Measurements from ENCODE around the gene UBAC1. TPM values are rescaled to one million over a fixed set of nuclear protein-coding genes. Genes with fewer than 3 reads are reported as not detected.

Gene UBAC1
- total and polyA plus RNA-seq, 10 of the 15 experiments (the other 5 are each of a cell fraction or from before 2014, with no cell fraction given), result 16.7 to 54.6 (median 38.5) TPM

DNA sequence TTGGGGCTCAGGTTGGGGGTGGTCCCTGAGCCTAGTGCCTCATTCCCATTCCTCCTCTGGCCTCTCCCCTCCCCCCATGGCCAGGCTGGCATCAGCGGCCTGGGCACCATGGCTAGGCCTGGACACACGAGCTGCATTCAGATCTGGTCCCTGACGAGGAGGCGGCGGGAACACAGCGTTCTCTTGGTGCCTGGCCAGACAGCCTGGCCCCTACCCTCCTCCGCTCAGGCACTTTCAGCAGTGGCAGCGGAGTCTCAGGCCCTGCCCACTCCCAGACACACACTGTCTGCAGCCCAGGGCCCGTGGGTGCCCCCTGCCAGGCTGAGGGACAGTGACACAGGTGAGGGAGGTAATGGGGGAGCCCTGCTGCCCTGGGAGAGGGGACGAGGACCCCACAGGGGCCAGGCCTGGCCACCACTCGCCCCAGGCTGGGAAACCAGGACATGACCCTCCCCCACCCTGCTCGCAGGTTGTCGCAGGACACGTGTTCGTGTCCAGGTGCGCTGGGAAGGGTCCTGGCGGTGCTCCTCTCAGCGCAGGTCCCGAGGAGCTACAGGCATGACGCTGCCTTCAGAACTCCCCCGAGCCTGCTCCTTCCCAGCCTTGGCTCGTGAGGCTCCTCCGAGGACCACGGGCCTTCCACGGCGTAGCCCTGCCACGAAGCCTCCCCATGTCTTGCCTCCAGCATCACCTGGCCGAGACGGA lies 19.9 kb upstream of the UBAC1 start (continued):
- TF ChIP-seq GABPA (IDR thresholded peaks at IDR 0.05; ENCODE audit: low read depth) (no peak), SMAD5 (IDR thresholded peaks at IDR 0.05; ENCODE audit: low read depth) (no peak)

DNA sequence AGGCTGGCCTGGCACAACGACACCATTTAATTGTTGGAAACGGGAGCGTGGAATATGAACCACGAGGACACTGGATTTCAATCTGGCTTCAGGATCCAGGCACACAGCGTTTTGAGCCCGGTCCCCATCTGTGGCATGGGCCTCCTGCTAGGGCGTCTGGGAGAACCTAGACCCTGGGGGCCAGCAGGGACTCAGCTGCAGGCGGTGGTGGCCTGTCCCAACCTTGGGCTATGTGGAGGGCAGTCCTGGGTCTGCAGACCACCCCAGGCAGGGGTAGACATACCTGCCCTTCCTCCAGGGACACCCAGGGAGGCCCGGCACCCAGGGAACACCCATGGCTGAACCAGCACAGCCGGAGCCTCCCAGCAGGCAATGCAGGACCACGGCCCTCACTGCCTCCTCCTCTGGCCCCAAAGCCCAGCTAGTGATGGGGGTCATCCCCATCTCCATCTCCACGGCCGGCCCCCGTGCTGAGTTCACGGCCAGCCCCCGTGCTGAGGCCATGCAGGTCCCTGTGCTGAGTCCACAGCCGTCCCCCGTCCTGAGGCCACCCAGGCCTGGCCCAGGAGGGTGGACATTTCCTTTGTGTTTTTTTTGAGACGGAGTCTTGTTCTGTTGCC lies 18.5 kb upstream of the UBAC1 start:
- WGBS (ENCODE audit: insufficient coverage, insufficient replicate concordance, low lambda C conversion rate, missing lambda C conversion rate), result 18% methylated on average over 18 of the region's 19 CpGs
- in situ Hi-C loops (cut with MboI), result no loop called here
- Histone ChIP-seq H3K9me3 (replicated peaks; ENCODE audit: control insufficient read depth, insufficient read depth, low read length) (no peaks in the 10 kb centered on the region), H3K4me1 (ENCODE audit: control insufficient read depth, insufficient read depth, low read length) (no peaks in the 10 kb centered on the region), H2AFZ (ENCODE audit: control insufficient read depth, low read depth, low read length) (no peak overlapping the region), H3K36me3 (ENCODE audit: control insufficient read depth in 2 of 2, insufficient read depth in 2 of 2, low read length in 1 of 2) (no peaks in the 10 kb centered on the region), H3K27ac (ENCODE audit: control insufficient read depth, insufficient read depth) (no peak overlapping the region), H3K4me3 (no peak overlapping the region), H4K20me1 (ENCODE audit: control insufficient read depth, insufficient read depth) (no peaks in the 10 kb centered on the region), H3K27me3 (replicated peaks in 1 of 2; ENCODE audit: control insufficient read depth in 2 of 2, insufficient read depth in 2 of 2, low read length in 1 of 2) (peaks cover 0 to 2% of the 10 kb centered on the region in 2 experiments; a peak in 2 of 4 replicates), H3K79me2 (ENCODE audit: control insufficient read depth, insufficient read depth, low read length) (no peaks in the 10 kb centered on the region), H3K4me2 (ENCODE audit: control insufficient read depth, insufficient read depth) (no peak overlapping the region), H3K9ac (ENCODE audit: control insufficient read depth, insufficient read depth, low read length) (no peak overlapping the region)
- intact Hi-C loops (cut with micrococcal nuclease; ENCODE audit: unreplicated experiment), result no loop called here
- POLR2A ChIA-PET, result no interaction called here
- RAD21 ChIA-PET (ENCODE audit: unreplicated experiment), result no interaction called here
- FAIRE-seq (no peak), DNase-seq (ENCODE audit: low read depth, low spot score) (no peak), ATAC-seq (no peak)
- SMC1A ChIA-PET (ENCODE audit: uncharacterized antibody, unreplicated experiment), result no interaction called here
- TF ChIP-seq, protein P1, sequence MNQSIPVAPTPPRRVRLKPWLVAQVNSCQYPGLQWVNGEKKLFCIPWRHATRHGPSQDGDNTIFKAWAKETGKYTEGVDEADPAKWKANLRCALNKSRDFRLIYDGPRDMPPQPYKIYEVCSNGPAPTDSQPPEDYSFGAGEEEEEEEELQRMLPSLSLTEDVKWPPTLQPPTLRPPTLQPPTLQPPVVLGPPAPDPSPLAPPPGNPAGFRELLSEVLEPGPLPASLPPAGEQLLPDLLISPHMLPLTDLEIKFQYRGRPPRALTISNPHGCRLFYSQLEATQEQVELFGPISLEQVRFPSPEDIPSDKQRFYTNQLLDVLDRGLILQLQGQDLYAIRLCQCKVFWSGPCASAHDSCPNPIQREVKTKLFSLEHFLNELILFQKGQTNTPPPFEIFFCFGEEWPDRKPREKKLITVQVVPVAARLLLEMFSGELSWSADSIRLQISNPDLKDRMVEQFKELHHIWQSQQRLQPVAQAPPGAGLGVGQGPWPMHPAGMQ (IDR thresholded peaks at IDR 0.05; ENCODE audit: borderline replicate concordance), result no peak
- TF ChIP-seq, protein P2, sequence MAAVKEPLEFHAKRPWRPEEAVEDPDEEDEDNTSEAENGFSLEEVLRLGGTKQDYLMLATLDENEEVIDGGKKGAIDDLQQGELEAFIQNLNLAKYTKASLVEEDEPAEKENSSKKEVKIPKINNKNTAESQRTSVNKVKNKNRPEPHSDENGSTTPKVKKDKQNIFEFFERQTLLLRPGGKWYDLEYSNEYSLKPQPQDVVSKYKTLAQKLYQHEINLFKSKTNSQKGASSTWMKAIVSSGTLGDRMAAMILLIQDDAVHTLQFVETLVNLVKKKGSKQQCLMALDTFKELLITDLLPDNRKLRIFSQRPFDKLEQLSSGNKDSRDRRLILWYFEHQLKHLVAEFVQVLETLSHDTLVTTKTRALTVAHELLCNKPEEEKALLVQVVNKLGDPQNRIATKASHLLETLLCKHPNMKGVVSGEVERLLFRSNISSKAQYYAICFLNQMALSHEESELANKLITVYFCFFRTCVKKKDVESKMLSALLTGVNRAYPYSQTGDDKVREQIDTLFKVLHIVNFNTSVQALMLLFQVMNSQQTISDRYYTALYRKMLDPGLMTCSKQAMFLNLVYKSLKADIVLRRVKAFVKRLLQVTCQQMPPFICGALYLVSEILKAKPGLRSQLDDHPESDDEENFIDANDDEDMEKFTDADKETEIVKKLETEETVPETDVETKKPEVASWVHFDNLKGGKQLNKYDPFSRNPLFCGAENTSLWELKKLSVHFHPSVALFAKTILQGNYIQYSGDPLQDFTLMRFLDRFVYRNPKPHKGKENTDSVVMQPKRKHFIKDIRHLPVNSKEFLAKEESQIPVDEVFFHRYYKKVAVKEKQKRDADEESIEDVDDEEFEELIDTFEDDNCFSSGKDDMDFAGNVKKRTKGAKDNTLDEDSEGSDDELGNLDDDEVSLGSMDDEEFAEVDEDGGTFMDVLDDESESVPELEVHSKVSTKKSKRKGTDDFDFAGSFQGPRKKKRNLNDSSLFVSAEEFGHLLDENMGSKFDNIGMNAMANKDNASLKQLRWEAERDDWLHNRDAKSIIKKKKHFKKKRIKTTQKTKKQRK (IDR thresholded peaks at IDR 0.05; ENCODE audit: low read depth, low read length), result no peak
- TF ChIP-seq CBX3 (IDR thresholded peaks at IDR 0.05; ENCODE audit: borderline replicate concordance, low read depth), result no peak
- TF ChIP-seq RAD51 (IDR thresholded peaks at IDR 0.05), result no peak
- BruUV-seq (replicated peaks), result no TSS peak
- CTCF ChIA-PET, result no interaction called here
